NCI-H2196 (cell line): ENCODE results near the gene SLIT1.

Experiments
- DNase-seq: peaks from one replicate; lab custom pipeline; 2025; ENCODE audit not compliant: unreplicated experiment; lab: John Stamatoyannopoulos, UW

SLIT1 gene

DNA sequence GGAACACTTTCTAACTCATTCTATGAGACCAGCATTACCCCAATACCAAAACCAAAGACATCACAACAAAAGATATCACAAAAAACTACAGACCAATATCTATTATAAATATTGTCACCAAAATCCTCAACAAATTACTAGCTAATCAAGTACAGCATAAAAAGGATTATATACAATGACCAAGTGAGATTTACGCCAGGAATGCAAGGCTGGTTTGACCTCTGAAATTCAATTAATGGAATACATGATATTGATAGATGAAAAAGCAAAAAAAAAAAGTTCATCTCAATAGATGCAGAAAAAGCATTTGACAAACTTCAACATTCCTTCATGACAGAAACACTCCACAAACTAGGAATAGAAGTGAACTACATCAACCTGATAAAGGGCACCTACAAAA, 178.3 kb downstream of the SLIT1 start:
- no peak for DNase-seq

DNA sequence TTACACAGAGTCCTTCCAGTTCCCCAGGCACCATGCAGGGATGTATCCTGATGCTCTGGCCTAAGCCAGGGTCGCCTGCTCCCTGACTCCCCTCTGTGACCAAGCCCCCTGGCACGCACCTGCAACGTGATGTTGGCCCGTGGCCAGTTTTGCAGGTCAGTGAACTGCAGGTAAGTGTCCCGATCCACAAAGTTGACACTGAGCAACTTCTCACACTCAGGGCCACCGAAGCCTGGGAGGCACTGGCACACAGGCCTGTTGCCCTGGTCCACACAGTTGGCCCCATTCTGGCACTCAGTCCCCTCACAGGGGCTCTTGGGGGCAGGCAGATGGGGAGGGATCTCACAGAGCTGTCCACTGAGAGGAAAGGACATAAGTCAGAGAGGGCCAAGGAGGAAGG, 179.4 kb downstream of the SLIT1 start:
- no peak for DNase-seq

DNA sequence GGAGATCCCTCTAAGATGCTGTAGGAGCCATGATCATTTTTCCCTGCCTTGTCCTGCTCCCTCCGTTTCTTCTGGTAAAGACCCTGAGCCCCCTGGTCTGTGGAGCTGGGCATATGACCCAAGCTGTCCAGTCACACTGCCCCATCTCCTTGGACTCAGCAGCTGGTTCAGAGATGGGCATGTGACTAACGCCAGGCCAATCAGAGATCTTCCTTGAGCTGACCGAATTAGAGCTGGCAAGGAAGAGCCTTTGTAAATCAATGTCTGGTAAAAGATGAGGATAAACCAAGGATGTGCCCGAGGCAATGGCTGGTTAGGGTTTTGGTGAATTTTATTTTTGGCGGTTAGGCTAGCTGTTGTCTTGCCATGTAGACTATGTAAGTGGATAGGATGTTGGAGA, 180.4 kb downstream of the SLIT1 start:
- DNase-seq, result no peak

DNA sequence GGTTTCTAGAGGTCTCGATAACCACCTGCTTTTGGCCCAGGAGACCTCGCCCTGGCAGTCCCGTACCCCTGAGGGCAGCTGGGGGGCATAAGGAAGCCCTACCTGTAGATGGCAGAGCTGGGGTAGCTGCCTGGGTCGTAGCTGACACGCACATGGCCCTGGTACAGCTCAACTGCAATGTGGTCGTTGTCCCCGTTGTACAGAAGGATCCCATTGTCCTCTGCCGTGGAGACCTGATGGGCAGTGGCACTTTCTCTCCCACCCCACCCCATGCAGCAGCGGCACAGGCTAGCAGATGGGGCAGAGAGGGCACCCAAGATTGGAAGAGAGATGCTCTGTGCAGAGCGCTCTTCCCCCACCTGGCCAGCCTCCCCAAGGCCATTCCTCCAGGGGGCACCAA, 181.2 kb downstream of the SLIT1 start:
- DNase-seq, result no peak

DNA sequence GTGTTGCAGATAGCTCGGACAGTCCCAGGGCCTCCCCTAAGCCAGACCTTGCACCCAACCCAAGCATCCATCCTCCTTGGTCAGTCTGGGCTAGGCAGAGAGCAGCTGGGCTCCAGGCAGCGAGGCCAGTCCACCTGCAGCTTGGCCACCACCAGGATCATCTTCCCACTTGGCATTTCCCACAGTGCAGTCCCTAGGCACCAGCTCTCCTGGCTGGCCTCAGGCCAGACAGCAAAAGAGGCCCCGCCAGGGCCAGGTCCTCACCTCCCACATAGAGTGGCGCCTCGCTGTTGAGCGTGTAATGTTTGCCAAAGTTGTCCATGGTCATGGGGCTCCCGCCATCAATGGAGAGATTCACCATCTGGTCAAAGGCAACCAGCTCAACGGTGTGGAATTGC, 182.0 kb downstream of the SLIT1 start:
- no peak for DNase-seq

DNA sequence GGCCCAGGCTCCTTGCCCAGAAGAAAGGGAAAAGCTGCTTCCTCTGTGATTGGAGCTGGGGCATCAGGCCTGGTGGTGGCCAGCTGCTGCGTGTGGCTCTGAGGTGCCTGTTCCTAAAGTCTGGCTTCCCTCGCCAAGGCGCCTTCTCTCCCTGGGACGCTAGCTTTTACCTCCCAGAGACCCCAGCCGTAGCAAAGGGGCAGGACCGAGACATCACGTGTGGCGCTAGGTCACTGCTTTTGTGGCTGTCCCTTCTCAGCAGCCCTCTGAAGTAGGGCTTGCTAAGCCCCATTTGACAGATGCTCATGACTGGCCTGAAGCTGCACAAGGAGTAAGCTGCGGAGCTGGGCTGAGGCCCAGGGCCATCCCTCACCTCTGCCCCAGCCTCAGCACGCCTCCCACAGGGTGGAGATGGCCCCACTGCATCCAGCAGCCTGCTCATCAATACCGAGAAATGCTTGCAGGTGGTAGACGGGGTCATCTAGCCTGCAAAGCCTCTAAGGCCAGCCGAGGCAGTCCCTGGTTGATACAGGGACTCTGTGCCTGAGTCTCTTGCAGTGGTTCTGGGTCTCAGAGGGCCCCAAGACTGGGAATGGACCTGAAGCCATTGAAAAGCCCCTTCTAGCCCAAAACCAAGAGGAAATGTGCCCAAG, 182.5 kb downstream of the SLIT1 start:
- DNase-seq, result no peak

DNA sequence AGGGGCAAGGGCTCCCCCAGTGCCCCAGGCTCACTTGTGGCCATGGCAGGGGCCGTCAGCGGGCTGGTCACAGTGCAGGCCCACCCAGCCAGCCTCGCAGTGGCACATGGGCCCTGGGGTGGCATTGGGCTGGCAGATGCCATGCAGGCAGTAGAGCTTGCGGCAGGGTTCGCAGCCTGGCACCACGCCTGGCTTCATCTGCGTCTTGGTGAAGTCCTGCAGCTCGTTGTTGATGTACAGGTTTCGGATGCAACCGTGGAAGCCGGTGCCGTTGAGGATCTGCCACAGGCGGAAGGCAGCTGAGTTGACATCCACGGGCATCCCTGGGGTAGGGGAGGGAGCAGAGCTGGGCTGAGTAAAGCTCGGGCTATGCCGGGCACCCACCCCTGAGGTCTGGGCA, 183.1 kb downstream of the SLIT1 start:
- DNase-seq, result no peak

DNA sequence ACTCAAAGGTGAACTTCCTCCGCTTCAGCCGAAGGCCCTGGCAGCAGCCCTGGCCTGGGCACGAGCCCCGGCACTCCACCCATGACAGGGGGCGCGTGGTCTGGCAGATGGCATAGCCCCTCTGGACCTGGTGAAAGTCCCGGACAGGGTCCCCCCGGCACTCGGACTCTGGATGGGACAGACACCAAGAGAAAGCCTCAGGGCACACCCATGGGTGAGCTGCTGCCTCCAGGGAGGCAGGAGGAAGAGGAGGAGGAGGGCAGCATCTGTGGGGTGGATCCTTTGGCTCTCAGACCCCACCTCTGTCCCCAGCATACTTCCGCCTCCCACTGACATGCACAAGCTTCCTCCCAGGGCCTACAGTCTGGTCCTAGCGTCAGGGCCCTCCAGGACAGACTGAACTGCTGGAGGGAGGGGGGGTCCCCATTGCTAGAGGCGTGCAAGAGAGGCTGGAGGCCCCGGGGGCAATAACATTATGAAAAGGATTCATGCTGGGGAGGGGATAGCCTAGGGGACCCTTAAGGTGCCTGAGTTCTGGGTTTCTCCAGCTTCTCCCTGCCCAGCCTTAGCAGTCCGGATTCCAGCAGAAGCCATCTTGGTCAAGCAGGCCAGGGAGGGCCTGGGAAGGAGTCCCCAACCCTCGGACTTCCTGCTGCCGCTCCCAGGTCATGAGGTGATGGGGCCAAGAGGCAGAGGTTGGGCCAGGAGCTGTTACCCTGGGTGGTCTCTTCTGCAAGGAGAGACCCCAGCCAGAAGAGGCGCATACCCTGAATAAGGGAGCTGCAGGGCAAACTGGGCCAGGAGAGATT, 184.4 kb downstream of the SLIT1 start:
- no peak for DNase-seq

- no peak for DNase-seq
Measured at GRCh38 chr10:97000487-97001182, 185.1 kb downstream of the SLIT1 start.

GRCh38 chr10:96999987-97000386, 185.8 kb downstream of the SLIT1 start:
- DNase-seq, result no peak

DNA sequence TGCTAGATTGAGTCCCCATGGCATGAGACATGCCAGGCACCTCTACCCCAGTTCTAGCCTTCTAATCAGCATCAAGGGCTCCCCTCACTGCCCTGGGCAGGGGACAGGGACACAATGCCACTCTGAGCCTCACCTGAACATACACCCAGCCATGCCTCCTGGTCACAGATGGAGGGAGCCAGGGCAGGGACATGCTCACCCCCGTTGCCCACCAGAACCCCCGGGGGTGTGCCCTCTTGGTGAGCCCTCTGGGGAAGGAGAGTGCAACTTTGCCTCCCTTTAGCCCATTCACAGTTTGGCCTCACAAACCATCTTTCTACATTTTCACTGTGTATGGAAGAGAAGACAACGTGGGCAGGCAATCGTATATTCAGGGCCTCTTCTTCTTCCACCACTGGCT, 186.4 kb downstream of the SLIT1 start:
- no peak for DNase-seq

- no peak for DNase-seq
Measured at GRCh38 chr10:96998329-96998888, 187.3 kb downstream of the SLIT1 start.

- DNase-seq, result no peak
Measured at GRCh38 chr10:96996275-96996965, 189.3 kb downstream of the SLIT1 start.

DNA sequence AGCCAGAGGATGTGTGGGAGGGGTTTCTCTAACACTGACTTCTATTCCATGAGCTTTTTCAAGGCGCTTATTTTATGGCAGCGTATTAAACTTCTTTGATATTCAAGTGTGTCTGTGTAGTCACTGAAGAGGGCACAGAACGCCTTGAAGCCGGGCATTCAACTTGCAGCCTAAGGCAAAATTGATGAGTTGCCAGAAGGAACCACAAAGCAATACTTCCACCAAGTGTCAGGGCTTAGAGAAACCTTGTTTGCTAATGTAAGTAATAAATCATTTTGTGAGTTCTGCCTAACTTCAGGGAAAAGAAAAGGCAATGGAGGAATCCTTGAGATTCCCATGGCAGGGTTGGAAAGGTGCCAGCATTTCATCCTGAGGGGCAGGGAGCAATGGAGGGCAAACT, 189.9 kb downstream of the SLIT1 start:
- no peak for DNase-seq

GRCh38 chr10:96992721-96993120, 193.0 kb downstream of the SLIT1 start:
- no peak for DNase-seq

DNA sequence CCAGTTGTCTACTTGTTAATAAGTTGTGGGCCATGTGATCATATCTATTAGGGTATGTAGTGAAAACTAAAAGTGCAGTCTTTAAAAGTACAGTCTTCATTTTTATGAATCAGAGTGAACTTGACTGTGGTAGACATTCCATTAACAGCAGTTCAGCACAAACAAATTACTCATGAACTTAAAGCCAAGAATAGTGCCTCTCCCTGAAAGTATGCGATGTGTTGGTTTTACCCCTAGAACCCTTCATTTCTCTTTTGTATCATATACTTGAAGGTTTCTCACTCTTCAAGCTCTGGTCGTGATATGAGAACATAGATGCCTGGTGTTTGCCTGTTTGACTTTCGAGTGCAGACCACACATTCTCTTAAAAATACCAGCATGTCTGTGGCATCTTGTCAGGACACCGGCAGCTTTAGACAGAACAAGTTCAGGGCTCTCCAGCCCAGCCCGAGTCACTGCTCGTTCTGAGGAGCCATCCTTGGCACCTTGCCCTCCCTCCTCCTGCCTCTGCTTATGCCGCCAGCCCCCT, 194.4 kb downstream of the SLIT1 start:
- no peak for DNase-seq

GRCh38 chr10:96988426-96988825, 197.3 kb downstream of the SLIT1 start:
- no peak for DNase-seq

DNA sequence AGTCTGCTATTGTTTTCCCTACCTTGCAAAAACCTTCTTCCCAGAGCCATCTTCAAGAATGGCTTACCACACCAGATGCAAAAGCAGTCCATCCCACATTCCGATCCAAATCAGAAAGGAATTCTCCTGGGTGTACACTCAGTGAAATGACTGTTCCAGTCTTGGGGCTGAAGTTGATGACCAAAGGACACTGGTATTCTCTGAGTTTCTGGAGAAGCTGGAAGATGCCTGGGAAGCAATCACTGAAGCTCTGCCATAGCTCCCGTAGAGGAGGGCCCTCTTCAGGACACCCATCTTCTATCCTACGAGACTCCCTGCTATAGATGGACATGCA, 197.9 kb downstream of the SLIT1 start:
- DNase-seq, result no peak

DNA sequence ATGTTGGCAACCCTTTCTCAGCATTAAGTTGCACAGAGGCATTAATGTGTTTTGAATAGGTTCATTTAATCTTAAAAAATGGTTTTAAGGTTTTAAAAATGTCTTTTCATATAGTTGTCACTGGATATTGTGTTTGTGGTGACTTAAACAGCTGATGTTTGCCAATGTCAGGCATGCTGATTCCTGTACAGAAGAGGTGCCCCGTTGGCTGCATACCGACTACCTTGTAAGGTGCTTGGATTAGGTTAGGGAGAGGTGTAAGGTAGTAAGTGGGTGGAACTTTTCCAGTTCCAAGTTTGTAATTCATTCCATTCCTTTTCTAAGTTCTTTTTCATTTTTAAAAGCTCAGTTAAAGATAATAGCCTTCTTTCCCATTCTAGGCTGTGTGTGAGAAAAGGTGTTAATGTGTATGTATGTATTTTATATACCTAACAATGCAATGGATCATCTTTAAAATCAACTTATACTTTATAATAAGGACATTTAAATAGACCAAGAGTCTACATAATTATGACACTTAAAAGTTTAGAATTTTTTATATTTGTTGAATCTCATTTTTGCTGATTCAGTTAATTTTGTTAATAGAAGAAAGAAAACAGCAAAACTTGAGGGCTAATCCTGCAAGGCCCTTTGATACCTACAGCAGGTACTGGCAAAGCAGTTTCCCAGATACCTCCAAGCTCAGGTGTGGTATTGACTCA, 198.5 kb downstream of the SLIT1 start:
- no peak for DNase-seq

DNA sequence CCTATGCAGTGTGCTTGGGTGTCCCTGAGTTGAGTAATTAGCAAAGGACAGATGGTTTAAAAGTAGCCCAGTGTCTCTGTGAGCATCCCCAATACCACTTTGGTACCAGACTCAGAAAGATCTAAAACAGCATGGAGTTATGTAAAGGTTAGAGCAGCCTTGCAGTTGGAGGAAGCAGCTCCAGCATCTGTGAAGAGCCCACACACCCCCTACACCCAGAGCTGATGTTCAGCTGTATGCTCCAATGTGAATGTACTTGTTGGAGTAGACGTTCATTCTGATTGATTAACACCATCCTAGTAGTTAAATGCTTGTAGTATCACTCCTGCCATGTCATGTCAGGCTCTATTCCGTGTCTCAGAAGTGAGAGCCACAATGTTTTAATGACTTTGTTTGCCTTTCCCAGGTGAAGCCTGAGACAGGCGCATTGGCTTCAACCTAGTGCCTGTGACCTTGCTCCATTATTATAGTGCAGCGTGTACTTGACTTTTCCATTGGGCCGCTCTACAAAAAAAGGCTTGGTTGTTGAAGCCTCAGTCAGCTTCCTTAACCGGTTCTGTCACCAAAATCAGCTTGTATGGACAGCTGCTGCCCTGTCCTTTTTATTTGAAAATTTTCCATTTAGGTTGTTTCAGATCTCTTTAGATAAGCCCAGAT, 199.4 kb downstream of the SLIT1 start:
- no peak for DNase-seq
